Sigmoid colon (tissue), 4 donors: ENCODE measurements around the gene OTOA.

ENCODE experiments used
- POLR2A ChIP-seq, 2 donors: fragments of 450-650 bp; IDR thresholded peaks; one replicate each; pipeline ENCODE4 v1.6.1; 2016; ENCODE audit warnings: antibody characterized with exemption in 2 of 2, mild to moderate bottlenecking in 2 of 2, moderate library complexity in 2 of 2
- POLR2AphosphoS5 ChIP-seq, 4 donors: sonication (generic); formaldehyde crosslinking; IDR thresholded peaks; one replicate each; pipeline ENCODE4 v1.6.1; 2017; ENCODE audit warnings: antibody characterized with exemption in 4 of 4
- TF ChIP-seq, protein P1 (sequence below), 4 experiments: fragments of 450-650 bp in 3 of 4; fragments of 200-600 bp in 1 of 4; IDR thresholded peaks; one replicate each; pipeline ENCODE4 v1.5.1; 2016 to 2019; ENCODE audit warnings: antibody characterized with exemption in 4 of 4, mild to moderate bottlenecking in 3 of 4, moderate library complexity in 2 of 4

DNA sequence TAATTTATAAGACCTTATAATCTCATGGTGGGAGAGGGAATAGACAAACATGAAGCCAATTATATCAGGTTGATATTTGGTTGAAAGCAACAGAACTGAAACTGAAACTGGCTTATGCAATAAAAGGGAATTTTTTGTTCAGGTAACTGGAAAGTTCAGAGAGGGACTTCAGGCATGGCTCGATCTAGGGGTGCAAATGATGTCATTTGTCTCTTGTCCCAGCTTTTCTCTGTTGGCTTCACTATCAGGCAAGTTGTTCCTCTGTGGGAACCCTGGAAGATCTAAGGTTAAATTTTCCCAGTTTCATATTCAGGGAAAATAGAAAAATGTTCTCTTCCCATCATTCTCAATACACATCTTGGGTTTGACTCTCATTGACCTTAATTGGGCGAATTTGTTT is 59.8 kb downstream of the OTOA start:
- TF ChIP-seq POLR2A (IDR thresholded peaks at IDR 0.05) (no peak), POLR2AphosphoS5 (IDR thresholded peaks at IDR 0.05) (no peak)
- TF ChIP-seq, protein P1, sequence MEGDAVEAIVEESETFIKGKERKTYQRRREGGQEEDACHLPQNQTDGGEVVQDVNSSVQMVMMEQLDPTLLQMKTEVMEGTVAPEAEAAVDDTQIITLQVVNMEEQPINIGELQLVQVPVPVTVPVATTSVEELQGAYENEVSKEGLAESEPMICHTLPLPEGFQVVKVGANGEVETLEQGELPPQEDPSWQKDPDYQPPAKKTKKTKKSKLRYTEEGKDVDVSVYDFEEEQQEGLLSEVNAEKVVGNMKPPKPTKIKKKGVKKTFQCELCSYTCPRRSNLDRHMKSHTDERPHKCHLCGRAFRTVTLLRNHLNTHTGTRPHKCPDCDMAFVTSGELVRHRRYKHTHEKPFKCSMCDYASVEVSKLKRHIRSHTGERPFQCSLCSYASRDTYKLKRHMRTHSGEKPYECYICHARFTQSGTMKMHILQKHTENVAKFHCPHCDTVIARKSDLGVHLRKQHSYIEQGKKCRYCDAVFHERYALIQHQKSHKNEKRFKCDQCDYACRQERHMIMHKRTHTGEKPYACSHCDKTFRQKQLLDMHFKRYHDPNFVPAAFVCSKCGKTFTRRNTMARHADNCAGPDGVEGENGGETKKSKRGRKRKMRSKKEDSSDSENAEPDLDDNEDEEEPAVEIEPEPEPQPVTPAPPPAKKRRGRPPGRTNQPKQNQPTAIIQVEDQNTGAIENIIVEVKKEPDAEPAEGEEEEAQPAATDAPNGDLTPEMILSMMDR (IDR thresholded peaks at IDR 0.05): no peak
